A549 (cell line): ENCODE data around the gene ELOVL5. TPM values are rescaled to one million over a fixed set of nuclear protein-coding genes. Genes with fewer than 3 reads are reported as not detected.

ENCODE experiments used
- ATAC-seq, 2 experiments: fragments of 200-7000 bp in 1 of 2; fragments of >200 bp in 1 of 2; cut with Nextera tagmentation in 1 of 2; cut with Tn5 transposase in 1 of 2; 3 replicates each; pipeline versions ENCODE4 v1.8.0 to v1.9.1; 2018 to 2020; ENCODE audit warnings: mild to moderate bottlenecking in 1 of 2, moderate library complexity in 1 of 2
- CTCF ChIA-PET: fragments of 300-600 bp; sonication (Branson Sonifier 250); formaldehyde crosslinking; extraction: SDS; loops from one replicate; lab custom pipeline; 2021; ENCODE audit warnings: antibody characterized with exemption, inconsistent platforms; lab: Yijun Ruan, JAX
- POLR2A ChIA-PET: fragments of 350-600 bp; formaldehyde crosslinking; extraction: SDS; loops from one replicate; lab custom pipeline; 2021; ENCODE audit warnings: antibody characterized with exemption, inconsistent platforms; lab: Yijun Ruan, JAX
- DNase-seq, 2 experiments: peaks; one replicate each; pipeline versions ENCODE4 v3.0.0 to v3.0.0-alpha.2; 2011 to 2016; ENCODE audit warnings: low read depth in 1 of 2, low spot score in 1 of 2
- FAIRE-seq: peaks from 2 replicates; lab custom pipeline; 2011; peaks lifted over from hg19 to GRCh38; lab: Jason Lieb, UNC
- H3K27ac ChIP-seq, 2 experiments: fragments of >200 bp; sonication (Bioruptor Twin); formaldehyde crosslinking; 3 replicates each; pipeline ENCODE4 v1.5.1; 2016 to 2017
- H3K4me1 ChIP-seq: fragments of >200 bp; sonication (Bioruptor Twin); formaldehyde crosslinking; 3 replicates; pipeline ENCODE4 v1.6.1; 2016
- H3K4me2 ChIP-seq: fragments of >200 bp; sonication (Bioruptor Twin); formaldehyde crosslinking; 3 replicates; pipeline ENCODE4 v1.6.1; 2016
- H3K4me3 ChIP-seq: fragments of >200 bp; sonication (Bioruptor Twin); formaldehyde crosslinking; 3 replicates; pipeline ENCODE4 v1.5.1; 2016
- H3K9me3 ChIP-seq: fragments of >200 bp; sonication (Bioruptor Twin); formaldehyde crosslinking; 3 replicates; pipeline ENCODE4 v1.6.1; 2016
- BHLHE40 ChIP-seq: IDR thresholded peaks from 2 replicates; pipeline ENCODE4 v1.6.1; 2012; ENCODE audit warnings: low read depth, low read length, inconsistent platforms
- CHD2 ChIP-seq: fragments of 150-350 bp; IDR thresholded peaks from 2 replicates; pipeline ENCODE4 v1.6.1; 2014; ENCODE audit warnings: low read length; ENCODE audit not compliant: partially characterized antibody
- E2F6 ChIP-seq: IDR thresholded peaks from 2 replicates; pipeline ENCODE4 v1.6.1; 2012; ENCODE audit warnings: low read depth, borderline replicate concordance
- ESRRA ChIP-seq: fragments of 150-350 bp; IDR thresholded peaks from 2 replicates; pipeline ENCODE4 v1.6.1; 2014; ENCODE audit warnings: mild to moderate bottlenecking, low read length, borderline replicate concordance
- FOSB ChIP-seq: fragments of 250-450 bp; sonication (Bioruptor Pico); IDR thresholded peaks from 2 replicates; pipeline ENCODE4 v1.5.0; 2020; ENCODE audit warnings: mild to moderate bottlenecking, moderate library complexity
- FOSL2 ChIP-seq, 2 experiments: fragments of 450-650 bp in 1 of 2; fragments of >200 bp in 1 of 2; sonication (Bioruptor Twin) in 1 of 2; formaldehyde crosslinking; IDR thresholded peaks; 2 replicates each; pipeline versions ENCODE4 v1.5.0 to v1.6.1; 2016 to 2020; ENCODE audit warnings: mild to moderate bottlenecking in 1 of 2, moderate library complexity in 1 of 2
- HMGXB4 ChIP-seq: fragments of 250-450 bp; sonication (Bioruptor Pico); IDR thresholded peaks from 2 replicates; pipeline ENCODE4 v1.5.0; 2021; ENCODE audit warnings: mild to moderate bottlenecking, moderate library complexity, borderline replicate concordance
- HOXA7 ChIP-seq: fragments of 250-450 bp; sonication (Bioruptor Pico); IDR thresholded peaks from 2 replicates; pipeline ENCODE4 v1.5.0; 2020; ENCODE audit warnings: mild to moderate bottlenecking, moderate library complexity
- HOXB5 ChIP-seq: fragments of 250-450 bp; sonication (Bioruptor Pico); IDR thresholded peaks from 2 replicates; pipeline ENCODE4 v1.5.0; 2020; ENCODE audit warnings: mild to moderate bottlenecking, moderate library complexity
- JUN ChIP-seq, 2 experiments: fragments of >200 bp; sonication (Bioruptor Twin); formaldehyde crosslinking; IDR thresholded peaks; 2 replicates in 1 of 2; 3 replicates in 1 of 2; pipeline ENCODE4 v1.6.1; 2016 to 2017
- MAX ChIP-seq: IDR thresholded peaks from 2 replicates; pipeline ENCODE4 v1.6.1; 2012
- NR3C1 ChIP-seq: fragments of >200 bp; sonication (Bioruptor Twin); formaldehyde crosslinking; IDR thresholded peaks from 3 replicates; pipeline ENCODE4 v1.6.1; 2017
- POLR2AphosphoS2 ChIP-seq: conservative IDR thresholded peaks from 2 replicates; pipeline ENCODE4 v1.6.1; 2012; ENCODE audit warnings: low read length, improper control_type of control experiment, inconsistent platforms
- RARB ChIP-seq: fragments of 250-450 bp; sonication (Bioruptor Pico); IDR thresholded peaks from 2 replicates; pipeline ENCODE4 v1.8.0; 2021; ENCODE audit warnings: mild to moderate bottlenecking, moderate library complexity
- RCOR1 ChIP-seq: fragments of 150-350 bp; IDR thresholded peaks from 2 replicates; pipeline ENCODE4 v1.6.1; 2014; ENCODE audit warnings: antibody characterized with exemption, low read length, low read depth
- REST ChIP-seq: fragments of 200-600 bp; sonication (generic); IDR thresholded peaks from 2 replicates; pipeline ENCODE4 v1.6.1; 2016; ENCODE audit warnings: antibody characterized with exemption, mild to moderate bottlenecking, moderate library complexity
- RFX5 ChIP-seq: fragments of 450-650 bp; IDR thresholded peaks from 2 replicates; pipeline ENCODE4 v1.7.1; 2014; ENCODE audit warnings: antibody characterized with exemption, mild to moderate bottlenecking, moderate library complexity
- RNF2 ChIP-seq: fragments of 200-600 bp; sonication (generic); IDR thresholded peaks from 2 replicates; pipeline ENCODE4 v1.6.1; 2016; ENCODE audit warnings: low read depth, mild to moderate bottlenecking, antibody characterized with exemption, moderate library complexity, borderline replicate concordance
- ZC3H11A ChIP-seq: fragments of 450-650 bp; IDR thresholded peaks from 2 replicates; pipeline ENCODE4 v1.6.1; 2014; ENCODE audit warnings: antibody characterized with exemption, mild to moderate bottlenecking
- ZFP36 ChIP-seq: fragments of 450-650 bp; IDR thresholded peaks from 2 replicates; pipeline ENCODE4 v1.6.1; 2014; ENCODE audit warnings: borderline replicate concordance; ENCODE audit not compliant: partially characterized antibody
- ZNF302 ChIP-seq: fragments of 250-450 bp; sonication (Bioruptor Pico); IDR thresholded peaks from 2 replicates; pipeline ENCODE4 v1.9.0; 2021; ENCODE audit warnings: inconsistent platforms, mild to moderate bottlenecking, moderate library complexity
- WGBS: methylation state at CpG from one replicate; pipeline ENCODE4 v1.1.6; 2017; ENCODE audit errors: missing lambda C conversion rate; 5-methylcytosine and 5-hydroxymethylcytosine counted together
- polyA plus RNA-seq, 4 experiments: library from polyadenylated mRNA; depleted of rRNA in 3 of 4; stranded (reverse); fragments of >200 nt; fragmentation: RNase III in 1 of 4; extraction: RNeasy Plus Mini Kit Qiagen cat#74134 plus additional on column Dnase treatment in 1 of 4; gene quantifications; 2 replicates in 3 of 4; 3 replicates in 1 of 4; pipeline ENCODE4 v1.2.3, GENCODE V29; 2011 to 2017
- TF ChIP-seq, protein P1 (sequence below): fragments of >200 bp; sonication (Bioruptor Twin); formaldehyde crosslinking; IDR thresholded peaks from 3 replicates; pipeline ENCODE4 v1.6.1; 2016
- TF ChIP-seq, protein P2 (sequence below): fragments of >200 bp; sonication (Bioruptor Twin); formaldehyde crosslinking; IDR thresholded peaks from 3 replicates; pipeline ENCODE4 v1.5.1; 2016
- TF ChIP-seq, protein P3 (sequence below): fragments of 450-650 bp; IDR thresholded peaks from 2 replicates; pipeline ENCODE4 v1.6.1; 2014; ENCODE audit warnings: antibody characterized with exemption

ELOVL5 gene
- polyA plus RNA-seq, 2 of the 4 experiments (the other 2 are of a cell fraction) = 90.9 to 95.4 TPM

DNA sequence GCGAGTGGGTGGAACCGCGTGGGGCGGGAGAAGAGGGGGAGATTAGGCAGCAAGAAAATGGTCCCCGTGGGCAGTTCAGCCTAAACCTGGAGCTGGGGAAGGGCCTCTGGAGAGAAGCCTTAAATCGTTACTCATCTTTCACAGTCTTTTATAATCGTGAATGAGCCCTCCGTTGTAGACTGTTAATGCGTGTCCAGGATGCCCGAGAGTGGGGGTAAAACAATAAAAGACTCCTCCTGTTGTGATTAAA is 11.0 kb upstream of the ELOVL5 start:
- TF ChIP-seq ZNF302 (CRISPR knock-in tag) (0 out of 2 replicates have a peak, but pooled peaks have one; percentile 28), ZFP36 (no peak)
- no peak for DNase-seq
- peak overlapping the region; percentile 44 for H3K4me3 ChIP-seq
- ChIA-PET CTCF (interaction anchor here (0.6 to 1.6 kb wide), 3 partner anchors 13 to 188 kb away, joined by 3 to 8 read pairs (median 3); no protein-coding TSS in a partner anchor), POLR2A (interaction anchor here (0.7 to 1.4 kb wide), 10 partner anchors 9 to 434 kb away, joined by 3 to 21 read pairs (median 6); partner anchors contain the start of gene ELOVL5)
- H3K27ac ChIP-seq = peak overlapping the region; percentile 95 to 98
- H3K4me1 ChIP-seq = peaks cover 39% of the 10 kb centered on the region
- peak in 1 of 2 experiments; percentile 47; a peak in 3 of 6 replicates for ATAC-seq
- no peaks in the 10 kb centered on the region for H3K9me3 ChIP-seq
- under 1% methylated on average over 9 of the region's 10 CpGs for WGBS
- FAIRE-seq = no peak
- peak overlapping the region; percentile 66 for H3K4me2 ChIP-seq

DNA sequence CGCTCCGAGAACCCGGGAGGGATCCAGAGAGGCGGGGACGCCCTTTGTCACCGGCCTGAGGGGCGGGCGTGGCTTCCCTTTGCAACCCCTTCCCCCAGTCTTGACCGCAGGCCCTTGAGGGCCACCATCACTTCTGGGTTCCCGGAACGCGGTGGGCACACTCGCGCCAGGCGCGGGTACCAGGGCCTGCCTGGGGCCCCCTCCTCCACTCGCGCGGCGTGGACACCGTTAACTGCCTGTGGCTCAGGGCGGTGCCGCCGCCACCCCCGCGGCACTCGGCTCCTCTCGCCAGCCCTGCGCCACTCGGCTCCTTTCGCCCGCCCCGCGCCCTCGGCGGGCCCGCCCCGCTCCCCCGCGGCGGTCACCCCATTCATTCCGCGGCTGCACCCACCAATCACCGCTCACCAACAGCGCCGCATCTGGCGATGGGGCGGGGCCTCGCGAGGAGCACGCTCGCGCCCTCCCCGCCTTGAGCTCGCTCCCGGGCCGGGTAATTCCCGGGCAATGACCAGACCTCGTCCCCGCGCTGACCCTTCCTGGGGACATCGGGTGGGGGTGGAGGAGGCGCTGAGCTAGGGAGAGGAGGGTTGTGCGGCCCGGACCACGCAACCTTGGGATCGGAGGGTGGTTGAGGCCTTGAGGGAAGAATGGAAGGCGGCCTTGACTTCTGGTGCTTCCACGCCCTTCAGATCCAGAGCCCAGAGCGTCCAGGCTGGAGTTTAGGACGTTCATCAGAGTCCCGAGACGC is 10.5 kb upstream of the ELOVL5 start:
- ChIA-PET CTCF (interaction anchor here (0.6 to 1.6 kb wide), 2 partner anchors 87 to 187 kb away, joined by 3 to 8 read pairs; no protein-coding TSS in a partner anchor), POLR2A (interaction anchor here (0.7 to 1.4 kb wide), 10 partner anchors 10 to 435 kb away, joined by 3 to 21 read pairs (median 6); partner anchors contain the start of gene ELOVL5)
- peaks cover 39% of the 10 kb centered on the region for H3K4me1 ChIP-seq
- DNase-seq = peak; percentile 85 to 95
- WGBS = 0% methylated on average over 20 of the region's 73 CpGs
- peak overlapping the region; percentile 44 for H3K4me3 ChIP-seq
- ATAC-seq = peak; percentile 94 to 97
- no peaks in the 10 kb centered on the region for H3K9me3 ChIP-seq
- peak overlapping the region; percentile 76 for H3K4me2 ChIP-seq
- H3K27ac ChIP-seq = peak overlapping the region; percentile 95 to 98
- no peak for FAIRE-seq
- TF ChIP-seq RFX5 (no peak), HOXB5 (CRISPR knock-in tag) (peak; percentile 69; the same call in 1 of the 2 replicates), MAX (peak; percentile 78), FOSL2 (IDR thresholded peaks at IDR 0.05) (no peak), FOSL2 (CRISPR knock-in tag; IDR thresholded peaks at IDR 0.05) (no peak), BHLHE40 (no peak), REST (no peak), RNF2 (no peak), CHD2 (no peak), E2F6 (no peak; the same call in 1 of the 2 replicates), ZC3H11A (no peak), NR3C1 (no peak), HOXA7 (CRISPR knock-in tag) (no peak), FOSB (CRISPR knock-in tag) (0 out of 2 replicates have a peak, but pooled peaks have one; percentile 17), ESRRA (0 out of 2 replicates have a peak, but pooled peaks have one; percentile 50), RCOR1 (no peak), POLR2AphosphoS2 (no peak), ZNF302 (CRISPR knock-in tag) (no peak), RARB (CRISPR knock-in tag) (peak; percentile 96), JUN (IDR thresholded peaks at IDR 0.05) (peak; percentile 75 to 92; a peak in 4 of 5 replicates), HMGXB4 (CRISPR knock-in tag) (no peak)
- TF ChIP-seq, protein P1, sequence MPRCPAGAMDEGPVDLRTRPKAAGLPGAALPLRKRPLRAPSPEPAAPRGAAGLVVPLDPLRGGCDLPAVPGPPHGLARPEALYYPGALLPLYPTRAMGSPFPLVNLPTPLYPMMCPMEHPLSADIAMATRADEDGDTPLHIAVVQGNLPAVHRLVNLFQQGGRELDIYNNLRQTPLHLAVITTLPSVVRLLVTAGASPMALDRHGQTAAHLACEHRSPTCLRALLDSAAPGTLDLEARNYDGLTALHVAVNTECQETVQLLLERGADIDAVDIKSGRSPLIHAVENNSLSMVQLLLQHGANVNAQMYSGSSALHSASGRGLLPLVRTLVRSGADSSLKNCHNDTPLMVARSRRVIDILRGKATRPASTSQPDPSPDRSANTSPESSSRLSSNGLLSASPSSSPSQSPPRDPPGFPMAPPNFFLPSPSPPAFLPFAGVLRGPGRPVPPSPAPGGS = no peak
- TF ChIP-seq, protein P2, sequence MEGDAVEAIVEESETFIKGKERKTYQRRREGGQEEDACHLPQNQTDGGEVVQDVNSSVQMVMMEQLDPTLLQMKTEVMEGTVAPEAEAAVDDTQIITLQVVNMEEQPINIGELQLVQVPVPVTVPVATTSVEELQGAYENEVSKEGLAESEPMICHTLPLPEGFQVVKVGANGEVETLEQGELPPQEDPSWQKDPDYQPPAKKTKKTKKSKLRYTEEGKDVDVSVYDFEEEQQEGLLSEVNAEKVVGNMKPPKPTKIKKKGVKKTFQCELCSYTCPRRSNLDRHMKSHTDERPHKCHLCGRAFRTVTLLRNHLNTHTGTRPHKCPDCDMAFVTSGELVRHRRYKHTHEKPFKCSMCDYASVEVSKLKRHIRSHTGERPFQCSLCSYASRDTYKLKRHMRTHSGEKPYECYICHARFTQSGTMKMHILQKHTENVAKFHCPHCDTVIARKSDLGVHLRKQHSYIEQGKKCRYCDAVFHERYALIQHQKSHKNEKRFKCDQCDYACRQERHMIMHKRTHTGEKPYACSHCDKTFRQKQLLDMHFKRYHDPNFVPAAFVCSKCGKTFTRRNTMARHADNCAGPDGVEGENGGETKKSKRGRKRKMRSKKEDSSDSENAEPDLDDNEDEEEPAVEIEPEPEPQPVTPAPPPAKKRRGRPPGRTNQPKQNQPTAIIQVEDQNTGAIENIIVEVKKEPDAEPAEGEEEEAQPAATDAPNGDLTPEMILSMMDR = no peak
- TF ChIP-seq, protein P3, sequence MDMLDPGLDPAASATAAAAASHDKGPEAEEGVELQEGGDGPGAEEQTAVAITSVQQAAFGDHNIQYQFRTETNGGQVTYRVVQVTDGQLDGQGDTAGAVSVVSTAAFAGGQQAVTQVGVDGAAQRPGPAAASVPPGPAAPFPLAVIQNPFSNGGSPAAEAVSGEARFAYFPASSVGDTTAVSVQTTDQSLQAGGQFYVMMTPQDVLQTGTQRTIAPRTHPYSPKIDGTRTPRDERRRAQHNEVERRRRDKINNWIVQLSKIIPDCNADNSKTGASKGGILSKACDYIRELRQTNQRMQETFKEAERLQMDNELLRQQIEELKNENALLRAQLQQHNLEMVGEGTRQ = no peak
